D721Med (cell line): Measurements from ENCODE around the gene MARCHF11.

Source experiments
- DNase-seq: peaks from one replicate; pipeline ENCODE4 v3.0.0; 2011; ENCODE audit warnings: low spot score; ENCODE audit not compliant: insufficient read length
- FAIRE-seq: peaks from 2 replicates; lab custom pipeline; 2011; peaks lifted over from hg19 to GRCh38; lab: Jason Lieb, UNC
- TF ChIP-seq, protein P1 (sequence below): IDR thresholded peaks from 2 replicates; pipeline ENCODE4 v1.5.1; 2012; ENCODE audit warnings: mild to moderate bottlenecking, control low read depth; ENCODE audit not compliant: insufficient read depth; ENCODE audit errors: missing control alignments

MARCHF11 gene

DNA sequence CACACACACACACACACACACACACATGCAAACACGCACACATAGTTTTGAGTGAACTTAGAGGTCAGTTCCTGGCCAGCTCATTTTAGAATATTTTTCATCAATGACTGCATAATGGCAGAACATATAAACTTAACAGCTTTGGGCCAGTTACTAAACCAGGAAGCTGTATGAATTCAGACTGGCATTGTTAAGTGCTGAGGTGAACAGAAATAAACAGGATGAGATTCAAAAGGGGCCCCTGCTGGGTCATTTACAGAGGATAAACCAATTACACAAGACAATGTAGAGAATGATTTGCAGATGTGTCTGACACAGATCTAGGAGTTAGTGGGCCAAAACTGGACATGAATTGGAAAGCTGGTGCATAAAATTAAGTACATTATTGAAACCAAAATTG, 44.6 kb downstream of the MARCHF11 start:
- TF ChIP-seq, protein P1, sequence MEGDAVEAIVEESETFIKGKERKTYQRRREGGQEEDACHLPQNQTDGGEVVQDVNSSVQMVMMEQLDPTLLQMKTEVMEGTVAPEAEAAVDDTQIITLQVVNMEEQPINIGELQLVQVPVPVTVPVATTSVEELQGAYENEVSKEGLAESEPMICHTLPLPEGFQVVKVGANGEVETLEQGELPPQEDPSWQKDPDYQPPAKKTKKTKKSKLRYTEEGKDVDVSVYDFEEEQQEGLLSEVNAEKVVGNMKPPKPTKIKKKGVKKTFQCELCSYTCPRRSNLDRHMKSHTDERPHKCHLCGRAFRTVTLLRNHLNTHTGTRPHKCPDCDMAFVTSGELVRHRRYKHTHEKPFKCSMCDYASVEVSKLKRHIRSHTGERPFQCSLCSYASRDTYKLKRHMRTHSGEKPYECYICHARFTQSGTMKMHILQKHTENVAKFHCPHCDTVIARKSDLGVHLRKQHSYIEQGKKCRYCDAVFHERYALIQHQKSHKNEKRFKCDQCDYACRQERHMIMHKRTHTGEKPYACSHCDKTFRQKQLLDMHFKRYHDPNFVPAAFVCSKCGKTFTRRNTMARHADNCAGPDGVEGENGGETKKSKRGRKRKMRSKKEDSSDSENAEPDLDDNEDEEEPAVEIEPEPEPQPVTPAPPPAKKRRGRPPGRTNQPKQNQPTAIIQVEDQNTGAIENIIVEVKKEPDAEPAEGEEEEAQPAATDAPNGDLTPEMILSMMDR: no peak
- no peak for FAIRE-seq
- no peak for DNase-seq

DNA sequence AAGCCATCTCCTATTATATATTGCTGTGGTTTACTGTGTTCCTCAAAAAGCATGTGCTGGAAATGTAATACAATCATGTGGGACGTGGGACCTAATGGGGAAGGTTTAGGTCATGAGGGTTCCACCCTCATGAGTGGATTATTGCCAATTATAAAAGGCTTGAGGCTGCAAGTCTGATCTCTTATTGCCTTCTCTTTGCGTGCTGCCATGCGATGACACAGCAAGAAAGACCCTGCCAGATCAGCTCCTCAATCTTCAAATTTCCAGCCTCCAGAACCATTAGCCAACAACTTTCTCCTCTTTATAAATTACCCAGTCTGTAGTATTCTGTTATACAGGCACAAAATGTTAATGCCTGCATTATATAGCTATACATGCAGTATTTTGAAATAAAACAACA, 45.4 kb downstream of the MARCHF11 start:
- FAIRE-seq (no peak), DNase-seq (no peak)
- TF ChIP-seq, protein P1: no peak

DNA sequence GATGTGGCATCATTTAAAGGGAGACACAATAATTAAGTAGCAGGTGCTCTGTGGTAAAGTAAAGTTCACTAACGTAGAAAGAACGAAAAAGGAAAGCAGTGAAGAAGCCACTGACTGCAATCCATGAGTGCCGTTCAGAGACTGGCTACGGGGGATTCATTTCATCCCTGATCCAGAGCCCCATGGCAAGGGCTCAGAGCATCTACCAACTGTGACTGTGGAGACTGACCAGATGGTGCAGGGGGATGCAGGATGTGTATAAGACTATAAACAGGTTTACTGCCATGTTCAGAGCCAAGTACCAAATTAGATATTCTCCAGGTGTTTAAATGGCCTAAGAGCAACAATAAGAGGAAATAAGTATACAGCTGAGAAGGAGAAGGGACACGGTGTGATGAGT, 47.7 kb downstream of the MARCHF11 start:
- no peak for FAIRE-seq

DNA sequence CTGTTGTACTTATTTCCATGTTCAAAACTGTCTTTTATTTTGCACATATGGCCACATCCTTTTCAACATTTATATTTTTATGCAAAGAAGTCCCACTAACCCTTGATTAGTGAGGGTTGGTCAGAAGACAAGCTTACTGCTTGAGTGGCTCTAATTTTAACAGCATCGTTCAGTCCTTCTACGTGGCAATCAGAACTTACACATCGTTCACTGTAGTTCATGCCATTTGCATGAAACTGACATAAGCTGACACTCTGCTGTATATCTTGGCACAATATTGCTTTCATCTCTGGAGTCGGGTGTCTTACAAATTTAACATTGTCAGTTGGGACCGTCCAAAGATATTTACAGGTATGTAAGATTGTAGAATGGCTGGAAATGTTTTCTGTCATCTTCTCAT, 50.6 kb downstream of the MARCHF11 start:
- no peak for DNase-seq
- TF ChIP-seq, protein P1: no peak
- FAIRE-seq: no peak

More for the DNA sequence above, 47.7 kb downstream of the MARCHF11 start:
- TF ChIP-seq, protein P1: no peak
- no peak for DNase-seq

DNA sequence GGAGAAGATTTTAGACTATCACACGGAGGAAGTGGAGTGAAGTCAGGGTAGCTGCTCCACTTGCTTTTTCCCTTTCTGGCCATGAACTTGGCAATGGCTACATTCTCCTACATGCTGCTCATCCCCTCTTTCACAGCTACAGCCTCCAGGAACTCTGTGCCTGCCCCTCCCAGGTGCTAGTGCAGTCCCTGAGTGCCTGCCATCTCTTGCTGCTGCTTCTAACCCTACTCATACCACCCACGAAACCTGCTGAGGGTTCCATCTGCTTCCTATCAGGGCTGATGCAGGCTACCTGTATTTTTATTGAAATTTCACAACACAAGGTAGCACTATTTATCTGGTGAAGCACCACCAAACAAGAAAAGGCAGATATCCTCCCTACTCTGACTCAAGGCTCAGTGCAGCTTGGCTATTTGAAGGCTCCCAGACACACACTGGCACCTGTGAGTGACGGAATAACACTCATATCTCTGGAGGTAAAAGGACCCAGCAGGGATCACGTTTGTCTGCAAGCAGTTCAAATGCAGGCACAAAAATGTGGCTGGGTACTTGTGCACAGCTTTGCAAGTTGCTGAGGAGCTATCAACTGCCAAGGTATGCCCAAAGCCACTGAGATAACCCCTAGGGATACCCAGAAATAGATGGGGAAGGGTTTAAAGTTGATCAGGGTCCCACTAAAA, 51.6 kb downstream of the MARCHF11 start:
- TF ChIP-seq, protein P1: no peak
- DNase-seq (no peak), FAIRE-seq (no peak)

DNA sequence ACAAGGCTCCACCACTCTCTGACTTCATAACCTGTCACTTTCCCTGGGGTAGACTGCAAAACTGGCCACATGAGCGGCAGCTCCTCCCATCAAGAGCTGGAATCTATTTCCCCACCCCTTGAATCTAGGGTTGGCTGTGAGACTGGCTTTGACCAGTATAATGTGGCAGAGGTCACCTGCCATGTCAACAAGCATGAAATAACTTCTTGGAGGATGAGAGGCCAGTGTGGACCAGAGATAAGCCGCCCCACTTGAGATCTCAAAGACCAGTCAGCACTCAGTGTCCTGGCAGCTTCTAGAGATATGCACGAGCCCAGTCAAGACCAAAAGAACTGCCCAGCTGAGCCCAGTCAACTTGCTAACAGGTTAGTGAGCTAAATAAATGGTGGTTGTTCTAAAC, 59.0 kb downstream of the MARCHF11 start:
- FAIRE-seq (no peak), DNase-seq (no peak)
- TF ChIP-seq, protein P1: no peak

DNA sequence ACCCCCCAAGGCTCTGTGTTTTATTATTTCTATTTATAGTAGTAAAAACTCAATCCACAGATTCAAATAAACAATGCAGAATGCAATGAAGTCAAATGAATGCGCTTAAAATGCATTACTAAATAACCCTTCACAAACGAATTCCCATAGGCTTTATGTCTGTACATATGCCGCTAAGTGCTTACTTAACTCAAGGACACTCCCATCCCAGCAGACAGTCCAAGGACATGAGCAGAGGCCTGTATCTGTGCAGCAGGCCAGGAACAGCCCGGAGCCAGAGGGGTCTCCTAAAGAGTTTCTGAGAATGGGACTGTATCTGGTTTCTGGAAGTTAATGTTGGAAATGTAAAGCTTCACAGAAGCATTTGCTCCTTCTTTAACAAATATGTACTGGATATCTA, 59.8 kb downstream of the MARCHF11 start:
- TF ChIP-seq, protein P1: no peak
- FAIRE-seq (no peak), DNase-seq (no peak)
